ENCODE results near the gene SLC30A4. TPM values are rescaled to one million over a fixed set of nuclear protein-coding genes. Genes with fewer than 3 reads are reported as not detected.
"Not testable (repeated sequence)": the region's sequence is repeated elsewhere in the genome, so short reads cannot be mapped to it uniquely, and the experiment has no call there.

SLC30A4 gene
- total and polyA plus RNA-seq, 2 of the 4 experiments (the other 2 are of a cell fraction): 2.1 to 5.6 TPM

GRCh38 chr15:45532892-45533291 is 10.3 kb upstream of the SLC30A4 start:
- intact Hi-C loops (cut with micrococcal nuclease); ATAC-seq (ENCODE audit: low read depth); H3K79me1 ChIP-seq (ENCODE audit: low read depth in 1 of 2, low read length in 2 of 2); in situ Hi-C loops (cut with MboI; ENCODE audit: low sequenced_read_pairs); H3K4me2 ChIP-seq (ENCODE audit: low read depth, low read length); H2BK5ac ChIP-seq (ENCODE audit: low read depth, low read length, poor library complexity, severe bottlenecking); H3K23ac ChIP-seq (ENCODE audit: low read depth, low read length); H2AK9ac ChIP-seq (replicated peaks; ENCODE audit: low read depth, low read length, poor library complexity); H3K27ac ChIP-seq (ENCODE audit: insufficient read depth, low read length); H3K9me1 ChIP-seq (ENCODE audit: insufficient read depth, low read length); H3K36me3 ChIP-seq (ENCODE audit: control insufficient read depth, insufficient read depth, low read length); H3K4me3 ChIP-seq (ENCODE audit: insufficient read depth, low read depth, low read length); H2BK20ac ChIP-seq (ENCODE audit: low read depth, low read length); H2BK120ac ChIP-seq (ENCODE audit: low read depth, low read length); H3K14ac ChIP-seq (replicated peaks; ENCODE audit: low read depth, low read length); POLR2A ChIA-PET (ENCODE audit: unreplicated experiment); CTCF ChIA-PET; H2AFZ ChIP-seq (replicated peaks; ENCODE audit: low read length, poor library complexity); dilution Hi-C loops (cut with HindIII; ENCODE audit: low sequenced_read_pairs, unreplicated experiment); H4K20me1 ChIP-seq (ENCODE audit: insufficient read depth, low read length); H3K9me3 ChIP-seq (ENCODE audit: control insufficient read depth, insufficient read depth, low read length); H2BK15ac ChIP-seq (ENCODE audit: low read depth, low read length); H3K4ac ChIP-seq (ENCODE audit: low read depth, low read length); H4K8ac ChIP-seq (ENCODE audit: low read depth in 2 of 2, low read length in 2 of 2); H3K9ac ChIP-seq (ENCODE audit: low read depth, low read length); H3K56ac ChIP-seq (ENCODE audit: extremely low read depth, insufficient read depth, low read length); H4K5ac ChIP-seq (ENCODE audit: low read depth, low read length); H3K18ac ChIP-seq (ENCODE audit: low read depth, low read length); H4K91ac ChIP-seq (ENCODE audit: insufficient read depth, low read depth, low read length); H3K4me1 ChIP-seq (ENCODE audit: control insufficient read depth, insufficient read depth, low read length); H2AK5ac ChIP-seq (ENCODE audit: low read depth, low read length); BruUV-seq (replicated peaks); H3K27me3 ChIP-seq (ENCODE audit: control insufficient read depth, insufficient read depth, low read length): not testable (repeated sequence)
- DNase-seq: peak; percentile 34
- no CpG with 5 or more reads among the region's 3 CpGs for WGBS, 2 experiments (ENCODE audit: extremely low coverage in 2 of 2, insufficient read length in 1 of 2)
